CD8-positive, alpha-beta memory T cell (primary cell): ENCODE measurements around the gene MYF5. TPM values are rescaled to one million over a fixed set of nuclear protein-coding genes. Genes with fewer than 3 reads are reported as not detected.
"Not testable (repeated sequence)": the region's sequence is repeated elsewhere in the genome, so short reads cannot be mapped to it uniquely, and the experiment has no call there.

Experiments used
- CTCF ChIA-PET: fragments of 350-600 bp; sonication (Branson Sonifier 250); formaldehyde crosslinking; loops from one replicate; lab custom pipeline; 2021; ENCODE audit warnings: antibody characterized with exemption; lab: Charles Lee
- POLR2A ChIA-PET: fragments of 350-600 bp; sonication (Branson Sonifier 250); formaldehyde crosslinking; loops from one replicate; lab custom pipeline; 2021; ENCODE audit warnings: antibody characterized with exemption; lab: Charles Lee
- DNase-seq, 5 donors: peaks; one replicate each; pipeline versions ENCODE4 v3.0.0 to v3.0.0-alpha.2; 2020 to 2022; ENCODE audit warnings: mixed read lengths in 1 of 5
- H3K27ac ChIP-seq: one replicate; pipeline ENCODE4 v1.7.0; 2013; ENCODE audit warnings: low read depth, mild to moderate bottlenecking, low read length, moderate library complexity
- H3K27me3 ChIP-seq: 2 replicates; pipeline ENCODE4 v1.7.0; 2013; ENCODE audit warnings: low read length, mild to moderate bottlenecking; ENCODE audit not compliant: insufficient read depth, poor library complexity, severe bottlenecking
- H3K36me3 ChIP-seq: 2 replicates; pipeline ENCODE4 v1.7.0; 2013; ENCODE audit warnings: mild to moderate bottlenecking, low read length, moderate library complexity; ENCODE audit not compliant: insufficient read depth
- H3K4me1 ChIP-seq: 2 replicates; pipeline ENCODE4 v1.7.0; 2013; ENCODE audit warnings: mild to moderate bottlenecking, low read length, moderate library complexity; ENCODE audit not compliant: insufficient read depth
- H3K4me3 ChIP-seq: 2 replicates; pipeline ENCODE4 v1.7.0; 2013; ENCODE audit warnings: mild to moderate bottlenecking, low read length
- H3K9me3 ChIP-seq: 2 replicates; pipeline ENCODE4 v1.7.0; 2013; ENCODE audit warnings: mild to moderate bottlenecking, low read length
- H3K27ac Mint-ChIP-seq, 8 donors: one replicate each; pipeline ENCODE4 v1.8.0; 2020 to 2021; ENCODE audit warnings: mixed read lengths in 8 of 8, mild to moderate bottlenecking in 6 of 8, inconsistent platforms in 3 of 8, moderate library complexity in 3 of 8
- H3K27me3 Mint-ChIP-seq, 2 donors: one replicate each; pipeline ENCODE4 v1.8.0; 2020 to 2021; ENCODE audit warnings: mixed read lengths in 2 of 2, mild to moderate bottlenecking in 1 of 2, moderate library complexity in 1 of 2
- H3K36me3 Mint-ChIP-seq, 3 donors: one replicate each; pipeline ENCODE4 v1.8.0; 2020 to 2021; ENCODE audit warnings: mixed read lengths in 3 of 3, inconsistent platforms in 1 of 3, mild to moderate bottlenecking in 1 of 3
- H3K4me1 Mint-ChIP-seq, 3 donors: one replicate each; pipeline ENCODE4 v1.8.0; 2020 to 2021; ENCODE audit warnings: mixed read lengths in 3 of 3, inconsistent platforms in 1 of 3, mild to moderate bottlenecking in 1 of 3
- H3K4me3 Mint-ChIP-seq, 7 donors: one replicate each; pipeline ENCODE4 v1.8.0; 2020 to 2021; ENCODE audit warnings: mixed read lengths in 7 of 7, mild to moderate bottlenecking in 6 of 7, moderate library complexity in 4 of 7, inconsistent platforms in 2 of 7
- H3K9me3 Mint-ChIP-seq, 5 donors: one replicate each; pipeline ENCODE4 v1.8.0; 2020 to 2022; ENCODE audit warnings: mixed read lengths in 5 of 5, mild to moderate bottlenecking in 3 of 5, moderate library complexity in 2 of 5, inconsistent platforms in 1 of 5
- polyA plus RNA-seq: library from polyadenylated mRNA; unstranded; fragments of 300-500 nt; fragmentation: Illumina TruSeq; gene quantifications from one replicate; pipeline ENCODE4 v1.2.3, GENCODE V29; 2021
- total RNA-seq, 2 experiments: library from RNA; stranded (reverse); gene quantifications; one replicate each; pipeline ENCODE4 v1.2.3, GENCODE V29; 2021

The MYF5 gene
- total RNA-seq (not detected), polyA plus RNA-seq (not detected)

- no peaks in the 10 kb centered on the region for H3K4me1 ChIP-seq
- ChIA-PET POLR2A (no interaction called here), CTCF (no interaction called here)
- H3K4me3 ChIP-seq, result no peak within 1 kb of the TSS
- H3K27me3 ChIP-seq, result no peaks in the 10 kb centered on the region
- no peak within 1 kb of the TSS for H3K27ac Mint-ChIP-seq
- H3K9me3 ChIP-seq, result no peaks in the 10 kb centered on the region
- no peak within 1 kb of the TSS for H3K27ac ChIP-seq
- no peaks in the 10 kb centered on the region for H3K36me3 ChIP-seq
- peaks cover 0 to 6% (median 2%) of the 10 kb centered on the region in 5 donors for H3K9me3 Mint-ChIP-seq
- DNase-seq, result no peak
- H3K4me3 Mint-ChIP-seq, result no peak within 1 kb of the TSS
- H3K36me3 Mint-ChIP-seq, result no peaks in the 10 kb centered on the region
- H3K4me1 Mint-ChIP-seq, result no peaks in the 10 kb centered on the region
- peaks cover 2 to 13% of the 10 kb centered on the region in 2 donors for H3K27me3 Mint-ChIP-seq
Measured at GRCh38 chr12:80716696-80717469, at the start of gene MYF5. Gene MYF5 (plus strand): TSS chr12:80716912. CDS start chr12:80717064, 152 bp downstream.

- Histone ChIP-seq H3K36me3 (no peaks in the 10 kb centered on the region), H3K4me3 (no peak overlapping the region), H3K27me3 (no peaks in the 10 kb centered on the region), H3K27ac (no peak overlapping the region), H3K9me3 (no peaks in the 10 kb centered on the region), H3K4me1 (no peaks in the 10 kb centered on the region)
- Mint-ChIP-seq H3K4me3 (no peak overlapping the region), H3K27ac (no peak overlapping the region), H3K9me3 (peaks cover 0 to 31% (median 5%) of the 10 kb centered on the region in 5 donors), H3K36me3 (no peaks in the 10 kb centered on the region), H3K4me1 (no peaks in the 10 kb centered on the region), H3K27me3 (no peaks in the 10 kb centered on the region)
- DNase-seq, result no peak
- ChIA-PET POLR2A (no interaction called here), CTCF (no interaction called here)
Measured at GRCh38 chr12:80670214-80670613, 46.5 kb upstream of the MYF5 start.

- H3K4me3 Mint-ChIP-seq, H3K27ac Mint-ChIP-seq, H3K27ac ChIP-seq, POLR2A ChIA-PET, H3K4me1 Mint-ChIP-seq, H3K27me3 Mint-ChIP-seq, H3K4me3 ChIP-seq, H3K36me3 ChIP-seq, DNase-seq, CTCF ChIA-PET, H3K36me3 Mint-ChIP-seq, H3K9me3 ChIP-seq, H3K27me3 ChIP-seq, H3K4me1 ChIP-seq: not testable (repeated sequence)
- peaks cover 0 to 23% (median 0%) of the 10 kb centered on the region in 5 donors for H3K9me3 Mint-ChIP-seq
Measured at GRCh38 chr12:80676042-80676636, 40.6 kb upstream of the MYF5 start.

- CTCF ChIA-PET, result no interaction called here
- no peaks in the 10 kb centered on the region for H3K27me3 Mint-ChIP-seq
- H3K4me3 Mint-ChIP-seq, result no peak overlapping the region
Measured at GRCh38 chr12:80676856-80677255, 39.9 kb upstream of the MYF5 start.

GRCh38 chr12:80677994-80678393, 38.7 kb upstream of the MYF5 start:
- H3K27me3 ChIP-seq, result no peaks in the 10 kb centered on the region
- ChIA-PET POLR2A (no interaction called here), CTCF (no interaction called here)
- no peak overlapping the region for H3K4me3 ChIP-seq
- DNase-seq, result no peak
- Mint-ChIP-seq H3K4me3 (no peak overlapping the region), H3K27me3 (no peaks in the 10 kb centered on the region), H3K4me1 (no peaks in the 10 kb centered on the region), H3K27ac (no peak overlapping the region), H3K36me3 (no peaks in the 10 kb centered on the region), H3K9me3 (peaks cover 0 to 14% (median under 1%) of the 10 kb centered on the region in 5 donors)
- no peaks in the 10 kb centered on the region for H3K36me3 ChIP-seq
- no peaks in the 10 kb centered on the region for H3K9me3 ChIP-seq
- H3K4me1 ChIP-seq, result no peaks in the 10 kb centered on the region
- no peak overlapping the region for H3K27ac ChIP-seq

More at GRCh38 chr12:80676856-80677255, 39.9 kb upstream of the MYF5 start:
- Histone ChIP-seq H3K36me3 (no peaks in the 10 kb centered on the region), H3K27ac (no peak overlapping the region), H3K27me3 (no peaks in the 10 kb centered on the region), H3K4me1 (no peaks in the 10 kb centered on the region), H3K4me3 (no peak overlapping the region), H3K9me3 (no peaks in the 10 kb centered on the region)
- H3K36me3 Mint-ChIP-seq, result no peaks in the 10 kb centered on the region
- peaks cover 0 to 18% (median 0%) of the 10 kb centered on the region in 5 donors for H3K9me3 Mint-ChIP-seq
- H3K4me1 Mint-ChIP-seq, result no peaks in the 10 kb centered on the region
- POLR2A ChIA-PET, result no interaction called here
- no peak overlapping the region for H3K27ac Mint-ChIP-seq
- no peak for DNase-seq

GRCh38 chr12:80679346-80680131, 37.2 kb upstream of the MYF5 start:
- H3K27ac Mint-ChIP-seq, result no peak overlapping the region
- H3K36me3 Mint-ChIP-seq, result no peaks in the 10 kb centered on the region
- H3K9me3 ChIP-seq, result no peaks in the 10 kb centered on the region
- H3K36me3 ChIP-seq, result no peaks in the 10 kb centered on the region
- H3K27me3 ChIP-seq, result no peaks in the 10 kb centered on the region
- no peak for DNase-seq
- no peaks in the 10 kb centered on the region for H3K4me1 Mint-ChIP-seq
- ChIA-PET CTCF (no interaction called here), POLR2A (no interaction called here)
- H3K27ac ChIP-seq, result no peak overlapping the region
- no peak overlapping the region for H3K4me3 ChIP-seq
- no peaks in the 10 kb centered on the region for H3K4me1 ChIP-seq
- no peak overlapping the region for H3K4me3 Mint-ChIP-seq
- H3K27me3 Mint-ChIP-seq, result no peaks in the 10 kb centered on the region
- peaks cover 0 to 13% (median 3%) of the 10 kb centered on the region in 5 donors for H3K9me3 Mint-ChIP-seq

GRCh38 chr12:80681287-80681686, 35.4 kb upstream of the MYF5 start:
- Mint-ChIP-seq H3K4me3 (no peak overlapping the region), H3K27ac (no peak overlapping the region), H3K4me1 (no peaks in the 10 kb centered on the region), H3K9me3 (peaks cover 0 to 13% (median 3%) of the 10 kb centered on the region in 5 donors), H3K36me3 (no peaks in the 10 kb centered on the region), H3K27me3 (no peaks in the 10 kb centered on the region)
- H3K27ac ChIP-seq, result no peak overlapping the region
- H3K27me3 ChIP-seq, result no peaks in the 10 kb centered on the region
- H3K9me3 ChIP-seq, result no peaks in the 10 kb centered on the region
- H3K4me1 ChIP-seq, result no peaks in the 10 kb centered on the region
- no peaks in the 10 kb centered on the region for H3K36me3 ChIP-seq
- ChIA-PET POLR2A (no interaction called here), CTCF (no interaction called here)
- no peak for DNase-seq
- H3K4me3 ChIP-seq, result no peak overlapping the region

GRCh38 chr12:80681786-80682185, 34.9 kb upstream of the MYF5 start:
- no peak overlapping the region for H3K27ac Mint-ChIP-seq
- no peaks in the 10 kb centered on the region for H3K36me3 Mint-ChIP-seq
- no peak overlapping the region for H3K4me3 Mint-ChIP-seq
- Histone ChIP-seq H3K36me3 (no peaks in the 10 kb centered on the region), H3K4me1 (no peaks in the 10 kb centered on the region), H3K27ac (no peak overlapping the region), H3K9me3 (no peaks in the 10 kb centered on the region), H3K27me3 (no peaks in the 10 kb centered on the region), H3K4me3 (no peak overlapping the region)
- no peak for DNase-seq
- ChIA-PET POLR2A (no interaction called here), CTCF (no interaction called here)
- no peaks in the 10 kb centered on the region for H3K27me3 Mint-ChIP-seq
- no peaks in the 10 kb centered on the region for H3K4me1 Mint-ChIP-seq
- H3K9me3 Mint-ChIP-seq, result peaks cover 0 to 13% (median 5%) of the 10 kb centered on the region in 5 donors
